ENCODE results near the gene TBX3. TPM values are rescaled to one million over a fixed set of nuclear protein-coding genes. Genes with fewer than 3 reads are reported as not detected.

Gene TBX3
- polyA plus RNA-seq, 3 donors, result 64.0 to 83.1 (median 75.8) TPM

GRCh38 chr12:114658002-114658441 is 26.0 kb downstream of the TBX3 start:
- no peak for DNase-seq (ENCODE audit: extremely low read depth in 1 of 11, low read depth in 9 of 11, low spot score in 4 of 11)

GRCh38 chr12:114657597-114657920 is 26.4 kb downstream of the TBX3 start:
- no peak for DNase-seq (ENCODE audit: extremely low read depth in 1 of 11, low read depth in 9 of 11, low spot score in 4 of 11)

GRCh38 chr12:114656906-114657596 is 26.9 kb downstream of the TBX3 start:
- no peak for DNase-seq (ENCODE audit: extremely low read depth in 1 of 11, low read depth in 9 of 11, low spot score in 4 of 11)

- DNase-seq (ENCODE audit: extremely low read depth in 1 of 11, low read depth in 9 of 11, low spot score in 4 of 11), result no peak
These were observed 27.8 kb downstream of the TBX3 start for GRCh38 chr12:114655934-114656749.

- no peak for DNase-seq (ENCODE audit: extremely low read depth in 1 of 11, low read depth in 9 of 11, low spot score in 4 of 11)
These were observed 34.4 kb downstream of the TBX3 start for GRCh38 chr12:114649585-114649984.

GRCh38 chr12:114648711-114649110 is 35.3 kb downstream of the TBX3 start:
- no peak for DNase-seq (ENCODE audit: extremely low read depth in 1 of 11, low read depth in 9 of 11, low spot score in 4 of 11)

GRCh38 chr12:114638790-114639435 is 45.1 kb downstream of the TBX3 start:
- no peak for DNase-seq (ENCODE audit: extremely low read depth in 1 of 11, low read depth in 9 of 11, low spot score in 4 of 11)

- DNase-seq (ENCODE audit: extremely low read depth in 1 of 11, low read depth in 9 of 11, low spot score in 4 of 11), result no peak
These were observed 47.1 kb downstream of the TBX3 start for GRCh38 chr12:114636723-114637480.

- DNase-seq (ENCODE audit: extremely low read depth in 1 of 11, low read depth in 9 of 11, low spot score in 4 of 11), result no peak
These were observed 52.7 kb downstream of the TBX3 start for GRCh38 chr12:114631242-114631641.

GRCh38 chr12:114628199-114628598 is 55.8 kb downstream of the TBX3 start:
- no peak for DNase-seq (ENCODE audit: extremely low read depth in 1 of 11, low read depth in 9 of 11, low spot score in 4 of 11)

GRCh38 chr12:114627393-114627792 is 56.6 kb downstream of the TBX3 start:
- DNase-seq (ENCODE audit: extremely low read depth in 1 of 11, low read depth in 9 of 11, low spot score in 4 of 11), result no peak

- peak in 9 of 11 donors; percentile 3 to 26 (median 10) for DNase-seq (ENCODE audit: extremely low read depth in 1 of 11, low read depth in 9 of 11, low spot score in 4 of 11)
These were observed 58.6 kb downstream of the TBX3 start for GRCh38 chr12:114625294-114625851.

- no peak for DNase-seq (ENCODE audit: extremely low read depth in 1 of 11, low read depth in 9 of 11, low spot score in 4 of 11)
These were observed 60.2 kb downstream of the TBX3 start for GRCh38 chr12:114623737-114624136.

Data from renal cortex interstitium (tissue), 11 donors.